ENCODE results near the gene TBX1. TPM values are rescaled to one million over a fixed set of nuclear protein-coding genes. Genes with fewer than 3 reads are reported as not detected.

The TBX1 gene
- total RNA-seq, 4 donors from 2014 or later, result 0.18 to 4.4 (median 0.26) TPM

- peak overlapping the region; percentile 39 to 74 (median 58) for H3K27ac ChIP-seq
- intact Hi-C loops (cut with DNase I), result loop anchor here (5.0 kb wide), 1 partner anchor 38 kb away; no protein-coding TSS in a partner anchor
- H3K9me3 ChIP-seq, result no peaks in the 10 kb centered on the region
- DNase-seq, result no peak
- H3K4me3 ChIP-seq, result peak overlapping the region; percentile 48 to 77 (median 66)
- no peak for TF ChIP-seq CTCF (IDR thresholded peaks at IDR 0.05)
- no peak for TF ChIP-seq POLR2A (IDR thresholded peaks at IDR 0.05)
- 75% methylated on average over 2 of the region's 4 CpGs; no CpG with 5 or more reads in 1 of the 2 donors for WGBS, 2 donors
- peaks cover 0 to 12% (median 0%) of the 10 kb centered on the region in 3 donors for H3K36me3 ChIP-seq
- peaks cover 0 to 64% (median 0%) of the 10 kb centered on the region in 4 donors for H3K27me3 ChIP-seq
- peaks cover 25 to 67% (median 38%) of the 10 kb centered on the region in 3 donors for H3K4me1 ChIP-seq
Observed at GRCh38 chr22:19715188-19715930, 45.2 kb upstream of the TBX1 start.

GRCh38 chr22:19716041-19716828 lies 44.3 kb upstream of the TBX1 start:
- intact Hi-C loops (cut with DNase I), result loop anchor here (5.0 kb wide), 1 partner anchor 39 kb away; no protein-coding TSS in a partner anchor
- Histone ChIP-seq H3K27me3 (peaks cover 0 to 73% (median 0%) of the 10 kb centered on the region in 4 donors), H3K36me3 (peaks cover 0 to 21% (median 0%) of the 10 kb centered on the region in 3 donors), H3K9me3 (no peaks in the 10 kb centered on the region), H3K4me3 (no peak overlapping the region), H3K27ac (no peak overlapping the region), H3K4me1 (peaks cover 25 to 67% (median 38%) of the 10 kb centered on the region in 3 donors)
- no peak for DNase-seq
- WGBS, 2 donors, result no CpG with 5 or more reads among the region's 11 CpGs
- TF ChIP-seq CTCF (IDR thresholded peaks at IDR 0.05), result no peak
- TF ChIP-seq POLR2A (IDR thresholded peaks at IDR 0.05), result no peak

- no CpG with 5 or more reads among the region's 1 CpG for WGBS, 2 donors
- Histone ChIP-seq H3K27ac (no peak overlapping the region), H3K4me3 (no peak overlapping the region), H3K27me3 (peaks cover 0 to 79% (median 0%) of the 10 kb centered on the region in 4 donors), H3K36me3 (peaks cover 0 to 26% (median 0%) of the 10 kb centered on the region in 3 donors), H3K4me1 (peaks cover 25 to 67% (median 38%) of the 10 kb centered on the region in 3 donors), H3K9me3 (no peaks in the 10 kb centered on the region)
- TF ChIP-seq CTCF (IDR thresholded peaks at IDR 0.05) (no peak), POLR2A (IDR thresholded peaks at IDR 0.05) (no peak)
- no peak for DNase-seq
- intact Hi-C loops (cut with DNase I), result loop anchor here (5.0 kb wide), 1 partner anchor 39 kb away; no protein-coding TSS in a partner anchor
Observed at GRCh38 chr22:19716829-19717105, 43.8 kb upstream of the TBX1 start.

GRCh38 chr22:19717181-19717580 lies 43.4 kb upstream of the TBX1 start:
- H3K27me3 ChIP-seq, result peaks cover 0 to 83% (median 0%) of the 10 kb centered on the region in 4 donors

More at GRCh38 chr22:19717181-19717580, 43.4 kb upstream of the TBX1 start:
- Histone ChIP-seq H3K9me3 (no peaks in the 10 kb centered on the region), H3K4me3 (peak overlapping the region in 1 of 4 donors; percentile 84), H3K4me1 (peaks cover 25 to 67% (median 38%) of the 10 kb centered on the region in 3 donors), H3K27ac (no peak overlapping the region), H3K36me3 (peaks cover 0 to 30% (median 0%) of the 10 kb centered on the region in 3 donors)
- TF ChIP-seq CTCF (IDR thresholded peaks at IDR 0.05) (no peak), POLR2A (IDR thresholded peaks at IDR 0.05) (no peak)
- intact Hi-C loops (cut with DNase I), result loop anchor here (5.0 kb wide), 1 partner anchor 40 kb away; no protein-coding TSS in a partner anchor
- 80% methylated on average over 2 of the region's 9 CpGs; no CpG with 5 or more reads in 1 of the 2 donors for WGBS, 2 donors
- DNase-seq, result no peak
